Measurements from ENCODE around the gene ZIC1.
A peak's percentile ranks its signal among the peaks of the same experiment; 100 is the strongest.

Gene ZIC1

GRCh38 chr3:147408188-147409100, 721 bp upstream of the ZIC1 start:
- no peak overlapping the region for H3K4me3 ChIP-seq (ENCODE audit: low read depth, low read length)
- no peak for TF ChIP-seq CTCF (IDR thresholded peaks at IDR 0.05; ENCODE audit: low read depth, low read length)

GRCh38 chr3:147410116-147410525, 956 bp downstream of the ZIC1 start:
- TF ChIP-seq CTCF (IDR thresholded peaks at IDR 0.05; ENCODE audit: low read depth, low read length), result no peak
- no peak overlapping the region for H3K4me3 ChIP-seq (ENCODE audit: low read depth, low read length)

GRCh38 chr3:147410526-147411237, 1.5 kb downstream of the ZIC1 start:
- no peak for TF ChIP-seq CTCF (IDR thresholded peaks at IDR 0.05; ENCODE audit: low read depth, low read length)
- H3K4me3 ChIP-seq (ENCODE audit: low read depth, low read length), result peak overlapping the region; percentile 49

GRCh38 chr3:147411238-147411814, 2.2 kb downstream of the ZIC1 start:
- peak overlapping the region; percentile 49 for H3K4me3 ChIP-seq (ENCODE audit: low read depth, low read length)
- TF ChIP-seq CTCF (IDR thresholded peaks at IDR 0.05; ENCODE audit: low read depth, low read length), result no peak

- H3K4me3 ChIP-seq (ENCODE audit: low read depth, low read length), result no peak overlapping the region
- no peak for TF ChIP-seq CTCF (IDR thresholded peaks at IDR 0.05; ENCODE audit: low read depth, low read length)
These were observed 2.7 kb downstream of the ZIC1 start for GRCh38 chr3:147411815-147412241.

- no peak overlapping the region for H3K4me3 ChIP-seq (ENCODE audit: low read depth, low read length)
- TF ChIP-seq CTCF (IDR thresholded peaks at IDR 0.05; ENCODE audit: low read depth, low read length), result no peak
These were observed 3.2 kb downstream of the ZIC1 start for GRCh38 chr3:147412261-147412916.
